GM18526 (cell line): ENCODE results near the gene PTBP1.

Experiments used
- POLR2A ChIP-seq: IDR thresholded peaks from 3 replicates; pipeline ENCODE4 v1.6.1; 2011; ENCODE audit not compliant: insufficient read length; ENCODE audit errors: extremely low read depth

PTBP1 gene

DNA sequence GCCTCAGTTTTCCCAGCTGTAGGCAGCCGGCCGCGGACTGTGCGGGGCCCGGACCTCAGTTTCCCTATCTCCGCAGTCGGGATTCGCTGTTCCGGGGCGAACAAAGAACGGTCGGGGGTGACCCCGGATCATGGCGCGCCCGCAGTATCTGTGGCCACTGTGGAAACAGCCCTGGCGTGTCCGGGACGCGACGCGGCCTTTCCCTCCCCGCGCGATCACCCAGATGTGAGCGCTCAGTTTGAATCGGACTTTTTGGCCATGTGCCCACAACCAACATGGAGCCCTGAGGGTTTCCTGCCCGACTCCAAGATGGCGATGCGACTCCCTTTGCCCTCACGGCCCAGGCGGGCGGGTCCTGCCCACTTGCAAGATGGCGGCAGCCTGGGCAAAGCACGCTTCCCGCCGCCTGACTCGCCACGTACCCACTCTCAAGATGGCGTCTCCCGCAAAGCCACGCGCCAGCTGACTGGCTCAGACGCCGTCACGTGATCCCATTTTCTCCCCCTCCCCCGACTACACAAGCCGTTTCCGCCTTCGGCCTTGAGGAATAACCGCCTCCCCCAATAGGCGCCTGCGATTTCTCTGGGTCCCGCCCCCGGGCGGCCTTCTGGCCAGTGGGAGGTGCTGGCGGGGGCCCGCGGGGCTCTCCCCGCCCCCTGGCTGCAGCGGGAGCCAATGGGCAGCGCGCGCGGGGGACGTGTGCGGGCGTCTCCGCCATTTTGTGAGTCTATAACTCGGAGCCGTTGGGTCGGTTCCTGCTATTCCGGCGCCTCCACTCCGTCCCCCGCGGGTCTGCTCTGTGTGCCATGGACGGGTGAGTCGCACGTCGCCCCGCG, at the start of gene PTBP1:
PTBP1 (plus strand) TSS at position 761 of the 836 bp plus-strand sequence; CDS start at position 807, 46 bp downstream.
- peak; percentile 96 for TF ChIP-seq POLR2A

DNA sequence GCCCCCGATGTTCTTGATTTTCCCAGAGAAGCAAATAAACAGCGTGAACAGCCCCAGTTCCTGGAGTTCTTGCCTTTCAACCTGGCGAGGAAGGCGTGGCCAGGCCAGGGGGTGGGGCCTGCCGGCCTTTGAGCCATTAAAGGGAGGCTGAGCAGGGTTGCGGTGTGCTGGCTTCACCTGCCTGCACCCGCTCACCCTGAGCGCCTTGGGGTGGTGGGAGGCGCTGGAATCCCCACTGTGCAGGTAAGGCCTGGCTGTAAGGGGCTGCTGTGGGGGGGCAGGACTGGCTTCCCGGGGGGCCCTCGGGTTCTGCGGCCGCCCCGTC, 49.0 kb upstream of the PTBP1 start:
- no peak for TF ChIP-seq POLR2A

DNA sequence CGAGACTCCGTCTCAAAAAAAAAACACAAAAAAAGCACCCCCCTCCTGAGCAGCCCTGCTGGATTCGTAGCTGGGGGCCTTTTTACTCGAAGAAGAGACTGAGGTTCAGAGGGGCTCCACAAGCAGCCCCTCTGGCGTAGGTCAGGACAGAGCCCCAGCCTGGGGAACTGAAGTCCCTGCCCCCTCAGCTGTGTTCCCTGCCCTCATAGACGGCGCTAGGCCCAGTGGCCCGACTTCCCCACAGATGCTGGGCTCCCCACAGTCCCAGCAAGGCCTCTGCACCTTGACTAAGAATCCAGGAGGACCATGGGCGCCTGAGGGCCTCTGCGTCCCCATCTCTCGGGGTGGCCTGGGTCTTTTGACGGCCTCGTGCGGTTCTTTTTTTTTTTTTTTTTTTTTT, 47.4 kb upstream of the PTBP1 start:
- TF ChIP-seq POLR2A: no peak

DNA sequence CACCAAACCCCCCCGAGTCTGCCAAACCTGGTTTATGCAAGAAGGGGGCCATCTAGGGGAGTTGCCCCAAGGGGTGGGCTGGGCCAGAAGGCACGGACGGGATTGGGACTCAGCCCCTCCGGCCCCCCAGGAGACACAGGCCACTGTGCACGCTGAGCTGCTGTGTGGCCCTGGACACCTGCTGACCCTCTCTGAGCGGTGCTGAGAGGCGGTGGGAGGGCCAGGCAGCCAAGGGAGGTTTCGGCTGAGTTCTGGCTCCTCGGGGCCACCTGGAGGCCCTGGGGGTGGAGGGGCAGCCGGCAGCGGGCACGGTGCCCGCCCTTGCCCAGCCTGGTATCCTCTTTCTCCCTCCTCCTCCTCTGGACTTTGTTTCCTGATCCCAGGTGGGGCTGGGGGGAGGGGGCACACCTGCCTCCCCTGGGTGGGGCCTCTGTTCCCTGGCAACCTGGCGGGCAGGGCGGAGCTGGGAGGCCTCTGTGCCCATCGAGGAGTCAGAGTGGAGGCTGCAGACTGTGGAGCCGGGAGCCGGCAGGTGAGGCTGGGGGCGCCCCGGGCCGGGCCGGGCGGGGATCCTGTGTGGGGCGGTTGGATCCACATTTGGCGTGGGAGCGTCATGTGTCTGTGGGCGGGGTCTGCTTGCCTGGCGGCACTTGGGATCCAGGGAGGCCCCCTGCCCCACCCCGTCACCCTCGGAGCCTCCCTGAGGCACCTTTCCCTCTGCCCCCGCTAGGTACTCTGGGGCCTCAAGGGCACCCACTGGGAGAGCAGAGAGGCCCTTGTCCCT, 46.4 kb upstream of the PTBP1 start, which contains the start of gene MISP:
MISP (plus strand) TSS at position 473 of the 784 bp plus-strand sequence. CDS start 5,835 bp downstream, outside the sequence.
- no peak for TF ChIP-seq POLR2A

DNA sequence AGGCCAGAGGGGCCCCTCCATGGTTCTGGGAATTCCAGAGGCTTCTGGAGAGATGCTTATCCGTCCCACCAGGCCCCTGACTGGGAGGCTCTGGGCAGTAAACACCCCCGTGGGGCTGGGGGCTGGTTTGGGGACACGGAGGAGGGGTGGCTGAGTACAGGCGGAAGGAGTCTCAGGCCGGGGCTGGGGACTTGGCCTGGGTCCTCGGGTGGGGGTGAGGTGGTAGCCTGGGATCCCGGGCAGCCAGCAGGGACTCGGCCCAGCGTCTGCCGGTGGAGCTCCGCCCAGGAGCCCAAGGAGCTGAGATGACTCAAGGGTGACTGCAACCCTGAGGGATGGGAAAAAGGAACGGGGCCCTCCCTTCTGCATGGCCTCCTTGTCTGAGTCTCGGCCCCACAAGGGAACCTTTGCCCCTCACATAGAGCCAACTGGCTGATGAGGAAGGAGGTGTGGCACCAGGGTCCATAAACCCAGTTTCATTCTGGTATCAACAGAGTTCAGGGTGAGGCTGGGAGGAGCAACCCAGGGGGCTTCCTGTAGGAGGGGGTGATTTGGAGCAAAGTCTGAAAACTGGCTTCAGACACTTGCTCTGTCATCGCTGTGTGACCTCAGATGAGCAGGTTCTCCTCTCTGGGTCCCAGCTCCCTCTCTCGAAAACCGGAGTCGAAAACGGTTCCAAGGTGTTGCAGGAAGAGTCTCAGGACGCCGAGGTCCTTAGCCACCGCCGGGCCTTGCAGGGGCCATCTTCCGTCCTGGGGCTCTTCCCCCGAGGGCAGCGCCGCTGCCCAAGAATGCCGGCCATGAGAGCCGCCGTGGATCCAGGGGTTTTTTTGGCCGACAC, 45.5 kb upstream of the PTBP1 start:
- no peak for TF ChIP-seq POLR2A

DNA sequence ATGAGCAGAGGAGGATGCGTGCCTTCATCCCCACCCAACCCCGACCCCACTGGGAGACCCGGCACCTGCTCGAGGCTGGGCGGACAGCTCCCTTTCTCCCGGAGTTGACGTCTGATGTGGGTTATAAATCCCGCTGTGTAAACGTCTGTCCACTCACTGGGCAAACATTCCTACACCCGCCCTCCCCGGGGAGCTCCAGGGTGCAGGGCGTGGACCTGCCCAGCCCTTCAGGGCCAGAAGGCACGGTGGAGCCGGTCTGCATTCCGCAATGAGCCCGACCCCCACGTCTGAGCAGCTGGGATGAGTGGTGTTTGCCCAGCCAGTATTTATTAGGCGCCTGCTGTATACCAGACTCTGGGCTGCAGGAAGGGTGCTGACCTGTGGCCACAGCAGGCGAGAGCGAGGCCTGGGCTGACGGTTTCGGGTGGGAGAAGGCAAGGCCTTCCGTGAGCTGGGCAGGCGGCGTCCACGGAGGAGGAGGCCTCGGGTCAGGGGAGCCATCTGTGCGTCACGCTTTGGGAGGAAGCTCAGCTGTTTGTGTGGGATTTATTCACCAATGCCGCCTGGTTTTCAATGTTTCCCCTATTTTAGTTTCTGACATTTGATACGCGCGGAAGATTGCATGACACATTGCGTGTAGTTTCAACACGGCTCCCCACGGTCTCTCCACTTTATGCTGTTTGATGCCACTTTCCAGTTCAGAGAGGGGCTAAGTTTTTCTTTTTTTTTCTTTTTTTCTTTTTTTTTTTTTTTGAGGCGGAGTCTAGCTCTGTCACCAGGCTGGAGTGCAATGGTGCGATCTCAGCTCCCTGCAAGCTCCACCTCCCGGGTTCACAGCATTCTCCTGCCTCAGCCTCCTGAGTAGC, 44.4 kb upstream of the PTBP1 start:
- no peak for TF ChIP-seq POLR2A

DNA sequence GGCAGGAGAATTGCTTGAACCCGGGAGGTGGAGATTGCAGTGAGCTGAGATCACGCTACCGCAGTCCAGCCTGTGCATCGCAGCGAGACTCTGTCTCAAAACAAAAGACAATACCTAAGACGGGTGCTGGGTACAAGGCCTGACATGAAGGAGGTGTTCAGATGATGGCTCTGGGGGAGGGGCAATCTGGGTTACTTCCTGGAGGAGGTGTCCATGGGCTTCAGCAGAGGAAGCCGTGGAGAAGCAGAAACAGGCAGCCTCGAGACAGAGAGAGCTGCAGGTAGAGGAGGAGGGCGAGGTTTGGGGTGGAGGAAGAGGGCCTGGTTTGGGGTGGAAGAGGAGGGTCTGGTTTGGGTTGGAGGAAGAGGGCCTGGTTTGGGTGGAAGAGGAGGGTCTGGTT, 42.7 kb upstream of the PTBP1 start:
- TF ChIP-seq POLR2A: no peak

DNA sequence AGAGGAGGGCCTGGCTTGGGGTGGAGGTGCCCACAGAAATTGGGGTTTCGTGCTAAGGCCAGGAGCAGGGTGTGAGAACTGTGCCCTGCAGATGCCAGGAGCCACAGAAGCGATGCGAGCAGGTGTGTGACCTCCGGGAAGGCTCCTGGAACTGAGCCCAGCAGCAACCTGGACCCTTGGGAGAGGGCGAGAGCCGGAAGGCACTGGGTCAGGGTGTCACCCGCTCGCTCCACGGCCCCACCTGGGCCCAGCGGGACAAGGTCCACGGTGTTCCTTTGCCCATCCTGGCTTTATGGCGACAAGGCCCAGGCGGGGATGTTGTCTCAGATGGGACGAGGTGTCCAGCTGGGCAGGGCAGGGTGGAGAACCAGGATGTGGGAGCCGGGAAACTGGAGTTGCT, 42.2 kb upstream of the PTBP1 start:
- no peak for TF ChIP-seq POLR2A

DNA sequence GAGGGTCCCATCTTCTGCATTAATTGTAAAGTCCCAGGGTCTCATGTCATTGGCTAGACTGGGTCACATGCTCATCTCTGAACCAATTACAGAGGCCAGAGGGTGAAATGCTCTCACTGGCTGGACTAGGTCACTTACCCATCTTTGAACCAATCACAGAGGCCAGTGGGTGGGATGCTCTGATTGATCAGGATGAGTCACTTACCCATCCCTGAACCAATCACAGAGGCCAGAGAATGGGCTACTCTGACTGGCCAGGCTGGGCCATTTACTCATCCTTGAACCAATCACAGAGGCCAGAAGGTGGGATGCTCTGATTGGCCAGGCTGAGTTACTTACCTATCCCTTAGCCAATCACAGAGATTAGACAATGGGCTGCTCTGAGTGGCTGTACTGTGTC, 41.0 kb upstream of the PTBP1 start:
- TF ChIP-seq POLR2A: no peak

DNA sequence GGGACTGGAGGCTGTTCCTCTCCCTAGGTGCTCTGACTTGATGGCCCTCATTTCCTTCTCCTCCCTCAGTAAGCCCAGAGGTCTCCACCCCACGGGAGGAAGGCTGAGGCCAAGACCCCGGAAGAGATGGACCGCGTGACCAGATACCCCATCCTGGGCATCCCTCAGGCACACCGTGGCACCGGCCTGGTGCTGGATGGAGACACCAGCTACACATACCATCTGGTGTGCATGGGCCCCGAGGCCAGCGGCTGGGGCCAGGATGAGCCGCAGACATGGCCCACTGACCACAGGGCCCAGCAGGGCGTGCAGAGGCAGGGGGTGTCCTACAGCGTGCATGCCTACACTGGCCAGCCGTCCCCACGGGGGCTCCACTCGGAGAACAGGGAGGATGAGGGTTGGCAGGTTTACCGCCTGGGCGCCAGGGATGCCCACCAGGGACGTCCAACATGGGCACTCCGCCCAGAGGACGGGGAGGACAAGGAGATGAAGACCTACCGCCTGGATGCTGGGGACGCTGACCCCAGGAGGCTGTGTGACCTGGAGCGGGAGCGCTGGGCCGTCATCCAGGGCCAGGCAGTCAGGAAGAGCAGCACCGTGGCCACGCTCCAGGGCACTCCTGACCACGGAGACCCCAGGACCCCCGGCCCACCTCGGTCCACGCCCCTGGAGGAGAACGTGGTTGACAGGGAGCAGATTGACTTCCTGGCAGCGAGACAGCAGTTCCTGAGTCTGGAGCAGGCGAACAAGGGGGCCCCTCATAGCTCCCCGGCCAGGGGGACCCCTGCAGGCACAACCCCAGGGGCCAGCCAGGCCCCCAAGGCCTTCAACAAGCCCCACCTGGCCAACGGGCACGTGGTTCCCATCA, 40.2 kb upstream of the PTBP1 start:
- TF ChIP-seq POLR2A: no peak

DNA sequence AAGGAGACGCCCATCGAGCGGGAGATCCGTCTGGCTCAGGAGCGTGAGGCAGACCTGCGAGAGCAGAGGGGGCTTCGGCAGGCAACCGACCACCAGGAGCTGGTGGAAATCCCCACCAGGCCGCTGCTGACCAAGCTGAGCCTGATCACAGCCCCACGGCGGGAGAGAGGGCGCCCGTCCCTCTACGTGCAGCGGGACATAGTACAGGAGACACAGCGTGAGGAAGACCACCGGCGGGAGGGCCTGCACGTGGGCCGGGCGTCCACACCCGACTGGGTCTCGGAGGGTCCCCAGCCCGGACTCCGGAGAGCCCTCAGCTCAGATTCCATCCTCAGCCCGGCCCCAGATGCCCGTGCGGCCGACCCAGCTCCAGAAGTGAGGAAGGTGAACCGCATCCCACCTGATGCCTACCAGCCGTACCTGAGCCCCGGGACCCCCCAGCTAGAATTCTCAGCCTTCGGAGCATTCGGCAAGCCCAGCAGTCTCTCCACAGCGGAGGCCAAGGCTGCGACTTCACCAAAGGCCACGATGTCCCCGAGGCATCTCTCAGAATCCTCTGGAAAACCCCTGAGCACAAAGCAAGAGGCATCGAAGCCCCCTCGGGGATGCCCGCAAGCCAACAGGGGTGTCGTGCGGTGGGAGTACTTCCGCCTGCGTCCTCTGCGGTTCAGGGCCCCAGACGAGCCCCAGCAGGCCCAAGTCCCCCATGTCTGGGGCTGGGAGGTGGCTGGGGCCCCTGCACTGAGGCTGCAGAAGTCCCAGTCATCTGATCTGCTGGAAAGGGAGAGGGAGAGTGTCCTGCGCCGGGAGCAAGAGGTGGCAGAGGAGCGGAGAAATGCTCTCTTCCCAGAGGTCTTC, 39.2 kb upstream of the PTBP1 start:
- TF ChIP-seq POLR2A: no peak

DNA sequence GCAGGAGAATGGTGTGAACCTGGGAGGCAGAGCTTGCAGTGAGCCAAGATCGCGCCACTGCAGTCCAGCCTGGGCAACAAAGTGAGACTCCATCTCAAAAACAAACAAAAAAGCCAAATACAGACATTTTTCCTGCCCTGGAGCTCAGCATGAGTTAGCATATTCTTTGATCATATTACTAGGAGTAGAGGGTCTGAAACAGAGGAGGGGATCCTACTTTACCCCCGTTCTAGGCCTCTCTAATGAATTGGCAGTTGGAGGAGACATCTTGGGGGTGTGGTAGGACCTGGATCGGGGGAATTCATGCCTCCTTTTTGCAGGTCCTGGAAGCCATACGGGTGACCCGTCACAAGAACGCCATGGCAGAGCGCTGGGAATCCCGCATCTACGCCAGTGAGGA, 34.1 kb upstream of the PTBP1 start:
- no peak for TF ChIP-seq POLR2A

DNA sequence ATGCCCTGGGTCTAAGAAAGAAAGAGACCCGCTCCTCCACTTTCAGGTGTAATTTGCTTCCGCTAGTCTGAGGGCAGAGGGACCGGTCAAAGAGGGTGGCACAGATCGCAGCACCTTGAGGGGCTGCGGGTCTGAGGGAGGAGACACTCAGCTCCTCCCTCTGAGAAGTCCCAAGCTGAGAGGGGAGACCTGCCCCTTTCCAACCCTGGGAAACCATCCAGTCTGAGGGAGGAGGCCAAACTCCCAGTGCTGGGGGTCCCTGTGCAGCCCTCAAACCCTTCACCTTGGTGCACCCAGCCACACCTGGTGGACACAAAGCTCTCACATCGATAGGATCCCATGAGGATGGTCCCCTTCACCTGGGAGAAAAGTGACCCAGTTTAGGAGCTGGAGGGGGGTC, 33.4 kb upstream of the PTBP1 start:
- TF ChIP-seq POLR2A: no peak

DNA sequence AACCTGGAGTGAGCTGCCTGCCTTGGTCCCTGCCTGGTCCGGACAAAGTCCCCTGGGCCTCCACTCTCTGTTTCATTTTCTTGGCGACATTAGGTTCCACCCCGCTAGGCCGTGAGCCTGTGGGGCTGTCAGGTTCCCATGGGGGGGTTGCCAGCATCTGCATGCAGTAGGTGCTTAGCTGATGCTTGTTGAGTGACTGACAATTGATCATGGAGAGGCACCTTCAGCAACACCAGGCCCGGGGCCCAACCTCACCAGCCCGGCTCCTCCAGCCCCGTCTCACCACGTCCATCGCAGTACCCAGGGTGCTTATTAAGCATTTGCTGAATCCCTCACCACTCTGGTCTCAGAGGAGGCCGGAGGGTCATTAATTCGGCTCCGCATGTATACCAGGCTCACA, 33.0 kb upstream of the PTBP1 start:
- no peak for TF ChIP-seq POLR2A
